A673 (cell line): Measurements from ENCODE around the gene HNRNPA3. TPM values are rescaled to one million over a fixed set of nuclear protein-coding genes. Genes with fewer than 3 reads are reported as not detected.

Experiments used
- BruUV-seq: library from RNA; stranded (reverse); fragments of 400-500 nt; replicated peaks from 2 replicates; lab custom pipeline; 2021; lab: Mats Ljungman, UMichigan
- CTCF ChIA-PET: fragments of 300-600 bp; sonication (Branson Sonifier 250); formaldehyde crosslinking; loops from one replicate; lab custom pipeline; 2022; ENCODE audit warnings: antibody characterized with exemption; lab: Charles Lee
- POLR2A ChIA-PET: fragments of 300-600 bp; sonication (Branson Sonifier 250); formaldehyde crosslinking; loops from one replicate; lab custom pipeline; 2022; ENCODE audit warnings: antibody characterized with exemption; ENCODE audit not compliant: low non-redundant PET; lab: Charles Lee
- DNase-seq: peaks from one replicate; pipeline ENCODE4 v3.0.0-alpha.2; 2015; ENCODE audit warnings: low spot score
- H3K27ac ChIP-seq: fragments of 200-600 bp; sonication (generic); 2 replicates; pipeline ENCODE4 v1.5.1; 2016; ENCODE audit warnings: mixed run types, low read depth, mild to moderate bottlenecking, mixed read lengths, antibody characterized with exemption, low read length; ENCODE audit not compliant: poor library complexity, severe bottlenecking
- H3K27me3 ChIP-seq: fragments of 200-600 bp; sonication (generic); replicated peaks from 2 replicates; pipeline ENCODE4 v1.6.1; 2017; ENCODE audit warnings: mixed run types, low read depth, mild to moderate bottlenecking, mixed read lengths, antibody characterized with exemption, low read length; ENCODE audit not compliant: insufficient read depth, poor library complexity
- H3K36me3 ChIP-seq: fragments of 200-600 bp; sonication (generic); 2 replicates; pipeline ENCODE4 v1.6.1; 2016; ENCODE audit warnings: mixed run types, mild to moderate bottlenecking, mixed read lengths, antibody characterized with exemption, low read length; ENCODE audit not compliant: insufficient read depth, poor library complexity, severe bottlenecking
- H3K4me1 ChIP-seq: fragments of 200-600 bp; sonication (generic); 2 replicates; pipeline ENCODE4 v1.6.1; 2017; ENCODE audit warnings: mixed run types, mild to moderate bottlenecking, mixed read lengths, antibody characterized with exemption, low read length; ENCODE audit not compliant: insufficient read depth, poor library complexity, severe bottlenecking
- H3K4me3 ChIP-seq: fragments of 200-600 bp; sonication (generic); 2 replicates; pipeline ENCODE4 v1.5.1; 2016; ENCODE audit warnings: low read depth, mixed run types, mild to moderate bottlenecking, mixed read lengths, low read length; ENCODE audit not compliant: poor library complexity, severe bottlenecking
- H3K9me3 ChIP-seq: fragments of 200-600 bp; sonication (generic); 2 replicates; pipeline ENCODE4 v1.6.1; 2016; ENCODE audit warnings: mixed run types, low read depth, mild to moderate bottlenecking, mixed read lengths, antibody characterized with exemption, low read length; ENCODE audit not compliant: poor library complexity, severe bottlenecking
- EZH2 ChIP-seq: fragments of 200-600 bp; sonication (generic); IDR thresholded peaks from 2 replicates; pipeline ENCODE4 v1.6.1; 2017; ENCODE audit warnings: borderline replicate concordance, low read depth, mild to moderate bottlenecking, mixed read lengths, antibody characterized with exemption, low read length; ENCODE audit not compliant: poor library complexity, severe bottlenecking
- intact Hi-C: fragments of 100-400 bp; cut with micrococcal nuclease; formaldehyde crosslinking; loops from one replicate; pipeline ENCODE4 v1.10.0; 2022; ENCODE audit not compliant: unreplicated experiment
- total RNA-seq: library from RNA; stranded (reverse); gene quantifications from 2 replicates; pipeline ENCODE4 v1.2.3, GENCODE V29; 2021
- TF ChIP-seq, protein P1 (sequence below): fragments of 300-800, 200-600 bp; sonication (generic); conservative IDR thresholded peaks from 2 replicates; pipeline ENCODE4 v1.5.1; 2017; ENCODE audit warnings: low read depth, mild to moderate bottlenecking, antibody characterized with exemption, low read length, moderate library complexity, mixed read lengths

Gene HNRNPA3
- total RNA-seq, 1 experiment from 2014 or later, result 462 TPM

DNA sequence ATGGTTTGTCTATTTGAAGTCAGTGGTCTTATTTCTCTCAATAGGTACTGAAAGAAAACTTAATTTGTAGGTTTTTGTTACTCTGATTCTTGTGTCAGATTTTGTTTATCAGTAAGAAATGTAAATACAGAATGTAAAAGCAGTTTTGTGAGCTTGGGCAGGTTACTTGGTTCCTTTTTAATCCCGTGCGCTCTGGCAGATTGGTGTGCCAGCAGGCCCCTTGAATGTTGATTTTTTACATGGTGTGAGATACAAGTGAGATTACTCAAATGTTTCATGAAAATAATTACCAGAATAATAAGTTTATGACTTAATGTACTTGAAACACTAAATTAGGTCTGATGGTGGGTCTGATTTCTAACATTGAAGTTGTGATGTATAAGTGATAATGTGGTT, 13.4 kb downstream of the HNRNPA3 start:
- no peak for TF ChIP-seq EZH2
- TF ChIP-seq, protein P1, sequence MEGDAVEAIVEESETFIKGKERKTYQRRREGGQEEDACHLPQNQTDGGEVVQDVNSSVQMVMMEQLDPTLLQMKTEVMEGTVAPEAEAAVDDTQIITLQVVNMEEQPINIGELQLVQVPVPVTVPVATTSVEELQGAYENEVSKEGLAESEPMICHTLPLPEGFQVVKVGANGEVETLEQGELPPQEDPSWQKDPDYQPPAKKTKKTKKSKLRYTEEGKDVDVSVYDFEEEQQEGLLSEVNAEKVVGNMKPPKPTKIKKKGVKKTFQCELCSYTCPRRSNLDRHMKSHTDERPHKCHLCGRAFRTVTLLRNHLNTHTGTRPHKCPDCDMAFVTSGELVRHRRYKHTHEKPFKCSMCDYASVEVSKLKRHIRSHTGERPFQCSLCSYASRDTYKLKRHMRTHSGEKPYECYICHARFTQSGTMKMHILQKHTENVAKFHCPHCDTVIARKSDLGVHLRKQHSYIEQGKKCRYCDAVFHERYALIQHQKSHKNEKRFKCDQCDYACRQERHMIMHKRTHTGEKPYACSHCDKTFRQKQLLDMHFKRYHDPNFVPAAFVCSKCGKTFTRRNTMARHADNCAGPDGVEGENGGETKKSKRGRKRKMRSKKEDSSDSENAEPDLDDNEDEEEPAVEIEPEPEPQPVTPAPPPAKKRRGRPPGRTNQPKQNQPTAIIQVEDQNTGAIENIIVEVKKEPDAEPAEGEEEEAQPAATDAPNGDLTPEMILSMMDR, result no peak
- CTCF ChIA-PET, result no interaction called here
- intact Hi-C loops, result no loop called here
- POLR2A ChIA-PET, result no interaction called here
- H3K4me3 ChIP-seq, result no peak overlapping the region
- H3K27ac ChIP-seq, result peak overlapping the region; percentile 40
- no peaks in the 10 kb centered on the region for H3K9me3 ChIP-seq
- no peaks in the 10 kb centered on the region for H3K27me3 ChIP-seq
- no peaks in the 10 kb centered on the region for H3K4me1 ChIP-seq
- no TSS peak for BruUV-seq
- peaks cover 42% of the 10 kb centered on the region for H3K36me3 ChIP-seq
- no peak for DNase-seq

DNA sequence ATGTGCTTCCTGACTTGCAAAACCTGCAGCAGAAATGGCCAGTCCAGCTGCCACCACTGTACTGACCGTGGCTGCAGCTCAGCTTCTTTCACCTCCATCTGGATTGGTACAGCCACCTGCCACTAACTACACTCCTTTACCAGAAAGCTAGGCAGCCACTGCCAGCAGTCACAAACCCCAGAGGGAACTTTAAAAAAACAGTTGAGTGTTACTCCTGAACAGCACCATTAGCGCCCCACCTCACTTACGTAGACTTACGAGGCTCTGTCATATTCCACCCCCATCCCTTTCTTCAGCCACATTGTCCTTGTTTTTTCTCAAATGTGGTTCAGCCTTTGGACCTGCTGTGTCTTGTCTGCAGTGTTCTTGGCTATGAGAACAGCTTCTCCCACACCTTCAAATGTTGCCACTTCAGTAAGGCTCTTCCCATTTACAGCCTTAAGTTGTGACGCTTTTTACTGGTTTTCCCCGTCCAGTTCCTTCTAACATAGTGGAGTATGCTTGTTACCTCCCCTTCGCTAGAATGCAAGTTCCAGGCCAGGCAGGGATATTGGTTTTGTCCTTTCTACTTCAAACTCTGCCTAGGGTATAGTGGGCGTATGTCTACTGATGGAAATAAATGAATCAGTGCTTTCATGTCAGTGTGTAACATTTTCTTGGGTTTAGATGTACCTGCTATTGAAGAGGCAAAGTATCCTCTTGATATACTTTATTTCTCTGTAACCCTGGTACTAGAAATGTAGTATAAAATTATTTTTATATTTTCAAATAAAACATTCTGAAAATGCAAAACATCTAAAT, 17.0 kb downstream of the HNRNPA3 start:
- intact Hi-C loops, result no loop called here
- Histone ChIP-seq H3K27ac (peak overlapping the region; percentile 9), H3K36me3 (peaks cover 57% of the 10 kb centered on the region)

DNA sequence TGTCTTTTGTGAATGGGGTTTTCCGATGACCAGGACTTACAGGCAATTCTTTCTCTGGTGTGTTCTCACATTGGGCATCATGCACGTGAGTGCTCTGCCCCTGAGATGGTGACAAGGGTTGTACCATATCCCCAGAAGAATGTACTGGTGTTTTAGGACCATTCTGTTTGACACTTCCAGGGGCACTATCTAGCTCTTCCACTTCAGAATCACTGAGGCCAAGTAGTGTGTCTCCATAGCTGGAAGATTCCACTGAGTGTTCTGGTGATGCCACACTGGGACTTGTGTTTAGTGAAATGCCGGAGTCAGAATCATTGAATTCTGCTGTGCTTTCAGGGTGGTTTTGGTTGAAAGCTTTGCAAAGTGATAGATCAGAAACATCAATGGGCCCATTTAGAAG, 18.7 kb downstream of the HNRNPA3 start:
- TF ChIP-seq EZH2, result no peak
- TF ChIP-seq, protein P1, result no peak
- H3K36me3 ChIP-seq, result peaks cover 57% of the 10 kb centered on the region
- intact Hi-C loops, result no loop called here
- DNase-seq, result no peak
- ChIA-PET POLR2A (interaction anchor here (0.5 kb wide), 1 partner anchor 8 kb away, joined by 8 read pairs; no protein-coding TSS in a partner anchor), CTCF (no interaction called here)
- no peak overlapping the region for H3K4me3 ChIP-seq
- H3K27ac ChIP-seq, result no peak overlapping the region
- no peaks in the 10 kb centered on the region for H3K27me3 ChIP-seq
- no TSS peak for BruUV-seq
- H3K9me3 ChIP-seq, result no peaks in the 10 kb centered on the region
- no peaks in the 10 kb centered on the region for H3K4me1 ChIP-seq

More for the DNA sequence above, 17.0 kb downstream of the HNRNPA3 start:
- TF ChIP-seq, protein P1, result no peak
- TF ChIP-seq EZH2, result no peak
- Histone ChIP-seq H3K27me3 (no peaks in the 10 kb centered on the region), H3K4me1 (no peaks in the 10 kb centered on the region), H3K9me3 (no peaks in the 10 kb centered on the region), H3K4me3 (no peak overlapping the region)
- DNase-seq, result no peak
- no TSS peak for BruUV-seq
- ChIA-PET POLR2A (no interaction called here), CTCF (no interaction called here)
